ENCODE data around the gene UQCC5.

The UQCC5 gene

GRCh38 chr3:52511509-52511908 lies 24.9 kb upstream of the UQCC5 start:
- TF ChIP-seq ESRRG (CRISPR knock-in tag; IDR thresholded peaks at IDR 0.05), result no peak
- ATAC-seq, result no peak

- no peak for ATAC-seq
These were observed 24.3 kb upstream of the UQCC5 start for GRCh38 chr3:52512105-52512504.

GRCh38 chr3:52512727-52513126 lies 23.7 kb upstream of the UQCC5 start:
- TF ChIP-seq OSR1 (CRISPR knock-in tag; IDR thresholded peaks at IDR 0.05), result no peak
- no peak for TF ChIP-seq ESRRG (CRISPR knock-in tag; IDR thresholded peaks at IDR 0.05)
- no peak for TF ChIP-seq ZNF70 (CRISPR knock-in tag; IDR thresholded peaks at IDR 0.05)
- no peak for TF ChIP-seq PPARA (CRISPR knock-in tag; IDR thresholded peaks at IDR 0.05; ENCODE audit: borderline replicate concordance)
- TF ChIP-seq, protein P1, sequence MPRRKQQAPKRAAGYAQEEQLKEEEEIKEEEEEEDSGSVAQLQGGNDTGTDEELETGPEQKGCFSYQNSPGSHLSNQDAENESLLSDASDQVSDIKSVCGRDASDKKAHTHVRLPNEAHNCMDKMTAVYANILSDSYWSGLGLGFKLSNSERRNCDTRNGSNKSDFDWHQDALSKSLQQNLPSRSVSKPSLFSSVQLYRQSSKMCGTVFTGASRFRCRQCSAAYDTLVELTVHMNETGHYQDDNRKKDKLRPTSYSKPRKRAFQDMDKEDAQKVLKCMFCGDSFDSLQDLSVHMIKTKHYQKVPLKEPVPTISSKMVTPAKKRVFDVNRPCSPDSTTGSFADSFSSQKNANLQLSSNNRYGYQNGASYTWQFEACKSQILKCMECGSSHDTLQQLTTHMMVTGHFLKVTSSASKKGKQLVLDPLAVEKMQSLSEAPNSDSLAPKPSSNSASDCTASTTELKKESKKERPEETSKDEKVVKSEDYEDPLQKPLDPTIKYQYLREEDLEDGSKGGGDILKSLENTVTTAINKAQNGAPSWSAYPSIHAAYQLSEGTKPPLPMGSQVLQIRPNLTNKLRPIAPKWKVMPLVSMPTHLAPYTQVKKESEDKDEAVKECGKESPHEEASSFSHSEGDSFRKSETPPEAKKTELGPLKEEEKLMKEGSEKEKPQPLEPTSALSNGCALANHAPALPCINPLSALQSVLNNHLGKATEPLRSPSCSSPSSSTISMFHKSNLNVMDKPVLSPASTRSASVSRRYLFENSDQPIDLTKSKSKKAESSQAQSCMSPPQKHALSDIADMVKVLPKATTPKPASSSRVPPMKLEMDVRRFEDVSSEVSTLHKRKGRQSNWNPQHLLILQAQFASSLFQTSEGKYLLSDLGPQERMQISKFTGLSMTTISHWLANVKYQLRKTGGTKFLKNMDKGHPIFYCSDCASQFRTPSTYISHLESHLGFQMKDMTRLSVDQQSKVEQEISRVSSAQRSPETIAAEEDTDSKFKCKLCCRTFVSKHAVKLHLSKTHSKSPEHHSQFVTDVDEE (CRISPR knock-in tag; IDR thresholded peaks at IDR 0.05), result no peak
- TF ChIP-seq GLIS3 (CRISPR knock-in tag; IDR thresholded peaks at IDR 0.05), result no peak
- TF ChIP-seq TOX (CRISPR knock-in tag; IDR thresholded peaks at IDR 0.05; ENCODE audit: borderline replicate concordance), result no peak
- TF ChIP-seq ISL1 (CRISPR knock-in tag; IDR thresholded peaks at IDR 0.05), result no peak
- ATAC-seq, result no peak

More at GRCh38 chr3:52512105-52512504, 24.3 kb upstream of the UQCC5 start:
- no peak for TF ChIP-seq SNAI2 (CRISPR knock-in tag; IDR thresholded peaks at IDR 0.05)

GRCh38 chr3:52513281-52513680 lies 23.1 kb upstream of the UQCC5 start:
- ATAC-seq, result no peak
- TF ChIP-seq ZNF565 (CRISPR knock-in tag; conservative IDR thresholded peaks at IDR 0.05; ENCODE audit: low read depth) (no peak), PPARA (CRISPR knock-in tag; IDR thresholded peaks at IDR 0.05; ENCODE audit: borderline replicate concordance) (no peak), TOX (CRISPR knock-in tag; IDR thresholded peaks at IDR 0.05; ENCODE audit: borderline replicate concordance) (no peak), ISL1 (CRISPR knock-in tag; IDR thresholded peaks at IDR 0.05) (no peak), RARB (CRISPR knock-in tag; IDR thresholded peaks at IDR 0.05) (no peak), OSR1 (CRISPR knock-in tag; IDR thresholded peaks at IDR 0.05) (no peak), ZNF70 (CRISPR knock-in tag; IDR thresholded peaks at IDR 0.05) (no peak), CSDC2 (CRISPR knock-in tag; IDR thresholded peaks at IDR 0.05) (no peak), ZC3H10 (CRISPR knock-in tag; IDR thresholded peaks at IDR 0.05) (no peak)
- TF ChIP-seq, protein P2, sequence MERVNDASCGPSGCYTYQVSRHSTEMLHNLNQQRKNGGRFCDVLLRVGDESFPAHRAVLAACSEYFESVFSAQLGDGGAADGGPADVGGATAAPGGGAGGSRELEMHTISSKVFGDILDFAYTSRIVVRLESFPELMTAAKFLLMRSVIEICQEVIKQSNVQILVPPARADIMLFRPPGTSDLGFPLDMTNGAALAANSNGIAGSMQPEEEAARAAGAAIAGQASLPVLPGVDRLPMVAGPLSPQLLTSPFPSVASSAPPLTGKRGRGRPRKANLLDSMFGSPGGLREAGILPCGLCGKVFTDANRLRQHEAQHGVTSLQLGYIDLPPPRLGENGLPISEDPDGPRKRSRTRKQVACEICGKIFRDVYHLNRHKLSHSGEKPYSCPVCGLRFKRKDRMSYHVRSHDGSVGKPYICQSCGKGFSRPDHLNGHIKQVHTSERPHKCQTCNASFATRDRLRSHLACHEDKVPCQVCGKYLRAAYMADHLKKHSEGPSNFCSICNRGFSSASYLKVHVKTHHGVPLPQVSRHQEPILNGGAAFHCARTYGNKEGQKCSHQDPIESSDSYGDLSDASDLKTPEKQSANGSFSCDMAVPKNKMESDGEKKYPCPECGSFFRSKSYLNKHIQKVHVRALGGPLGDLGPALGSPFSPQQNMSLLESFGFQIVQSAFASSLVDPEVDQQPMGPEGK (CRISPR knock-in tag; IDR thresholded peaks at IDR 0.05; ENCODE audit: borderline replicate concordance), result no peak

GRCh38 chr3:52514576-52514975 lies 21.8 kb upstream of the UQCC5 start:
- ATAC-seq, result no peak
- TF ChIP-seq GLIS3 (CRISPR knock-in tag; IDR thresholded peaks at IDR 0.05) (no peak), PPARA (CRISPR knock-in tag; IDR thresholded peaks at IDR 0.05; ENCODE audit: borderline replicate concordance) (no peak), TOX (CRISPR knock-in tag; IDR thresholded peaks at IDR 0.05; ENCODE audit: borderline replicate concordance) (no peak), ZNF70 (CRISPR knock-in tag; IDR thresholded peaks at IDR 0.05) (no peak), ZNF8 (CRISPR knock-in tag; IDR thresholded peaks at IDR 0.05) (no peak), CSRNP3 (CRISPR knock-in tag; IDR thresholded peaks at IDR 0.05) (no peak), BACH2 (CRISPR knock-in tag; IDR thresholded peaks at IDR 0.05; ENCODE audit: borderline replicate concordance) (no peak), OSR1 (CRISPR knock-in tag; IDR thresholded peaks at IDR 0.05) (no peak), RARB (CRISPR knock-in tag; IDR thresholded peaks at IDR 0.05) (no peak), ZNF565 (CRISPR knock-in tag; conservative IDR thresholded peaks at IDR 0.05; ENCODE audit: low read depth) (no peak), ARNTL (CRISPR knock-in tag; IDR thresholded peaks at IDR 0.05; ENCODE audit: borderline replicate concordance, low read depth) (no peak), SNAI2 (CRISPR knock-in tag; IDR thresholded peaks at IDR 0.05) (no peak)
- TF ChIP-seq, protein P1 (CRISPR knock-in tag; IDR thresholded peaks at IDR 0.05), result no peak
- TF ChIP-seq, protein P2 (CRISPR knock-in tag; IDR thresholded peaks at IDR 0.05; ENCODE audit: borderline replicate concordance), result no peak
- TF ChIP-seq, protein P3, sequence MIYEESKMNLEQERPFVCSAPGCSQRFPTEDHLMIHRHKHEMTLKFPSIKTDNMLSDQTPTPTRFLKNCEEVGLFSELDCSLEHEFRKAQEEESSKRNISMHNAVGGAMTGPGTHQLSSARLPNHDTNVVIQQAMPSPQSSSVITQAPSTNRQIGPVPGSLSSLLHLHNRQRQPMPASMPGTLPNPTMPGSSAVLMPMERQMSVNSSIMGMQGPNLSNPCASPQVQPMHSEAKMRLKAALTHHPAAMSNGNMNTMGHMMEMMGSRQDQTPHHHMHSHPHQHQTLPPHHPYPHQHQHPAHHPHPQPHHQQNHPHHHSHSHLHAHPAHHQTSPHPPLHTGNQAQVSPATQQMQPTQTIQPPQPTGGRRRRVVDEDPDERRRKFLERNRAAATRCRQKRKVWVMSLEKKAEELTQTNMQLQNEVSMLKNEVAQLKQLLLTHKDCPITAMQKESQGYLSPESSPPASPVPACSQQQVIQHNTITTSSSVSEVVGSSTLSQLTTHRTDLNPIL (CRISPR knock-in tag; IDR thresholded peaks at IDR 0.05; ENCODE audit: low read depth), result no peak

All from SK-N-SH treated with all-trans-retinoic acid at 6 μM for 48 hours (cell line).